DMS153 treated with DMSO at 0.1 percent for 48 hours (cell line): ENCODE measurements around the gene IFTAP.
A peak's percentile ranks its signal among the peaks of the same experiment; 100 is the strongest.
"Not testable (repeated sequence)": the region's sequence is repeated elsewhere in the genome, so short reads cannot be mapped to it uniquely, and the experiment has no call there.

Experiments used
- DNase-seq: peaks from one replicate; lab custom pipeline; 2025; ENCODE audit not compliant: unreplicated experiment; lab: John Stamatoyannopoulos, UW

The IFTAP gene

GRCh38 chr11:36594316-36594989, at the start of gene IFTAP:
Gene IFTAP, plus strand, starts transcription at chr11:36594502. Its CDS starts 15,602 bp downstream, at chr11:36610104.
- peak; percentile 92 for DNase-seq

- no peak for DNase-seq
These were observed 43.8 kb upstream of the IFTAP start for GRCh38 chr11:36550385-36551115.

GRCh38 chr11:36557390-36557789, 36.9 kb upstream of the IFTAP start:
- DNase-seq, result not testable (repeated sequence)

GRCh38 chr11:36557991-36558390, 36.3 kb upstream of the IFTAP start:
- DNase-seq, result no peak

GRCh38 chr11:36558571-36559413, 35.5 kb upstream of the IFTAP start:
- DNase-seq, result no peak

- peak; percentile 27 for DNase-seq
These were observed 29.8 kb upstream of the IFTAP start for GRCh38 chr11:36564376-36565030.

- DNase-seq, result no peak
These were observed 29.2 kb upstream of the IFTAP start for GRCh38 chr11:36565031-36565610.

- DNase-seq, result no peak
These were observed 27.8 kb upstream of the IFTAP start for GRCh38 chr11:36566407-36567053.

- no peak for DNase-seq
These were observed 26.6 kb upstream of the IFTAP start, which contains the start of gene RAG1 for GRCh38 chr11:36567694-36568093. Gene RAG1, plus strand, starts transcription at chr11:36568007. Its CDS starts 5,298 bp downstream, at chr11:36573305.

- DNase-seq, result no peak
These were observed 25.2 kb upstream of the IFTAP start for GRCh38 chr11:36569095-36569494.

GRCh38 chr11:36574486-36574885, 19.8 kb upstream of the IFTAP start:
- no peak for DNase-seq

GRCh38 chr11:36577373-36577772, 16.9 kb upstream of the IFTAP start:
- DNase-seq, result no peak

- no peak for DNase-seq
These were observed 16.4 kb upstream of the IFTAP start for GRCh38 chr11:36577859-36578258.

- no peak for DNase-seq
These were observed 15.8 kb upstream of the IFTAP start for GRCh38 chr11:36578458-36578857.

GRCh38 chr11:36581536-36581935, 12.8 kb upstream of the IFTAP start:
- no peak for DNase-seq

GRCh38 chr11:36583667-36584066, 10.6 kb upstream of the IFTAP start:
- no peak for DNase-seq

GRCh38 chr11:36586543-36586942, 7.8 kb upstream of the IFTAP start:
- DNase-seq, result no peak

- no peak for DNase-seq
These were observed 6.2 kb upstream of the IFTAP start for GRCh38 chr11:36588099-36588498.

- DNase-seq, result no peak
These were observed 3.8 kb upstream of the IFTAP start for GRCh38 chr11:36590513-36590912.

GRCh38 chr11:36591433-36591832, 2.9 kb upstream of the IFTAP start:
- no peak for DNase-seq
